ENCODE data around the gene WWOX.

WWOX gene

DNA sequence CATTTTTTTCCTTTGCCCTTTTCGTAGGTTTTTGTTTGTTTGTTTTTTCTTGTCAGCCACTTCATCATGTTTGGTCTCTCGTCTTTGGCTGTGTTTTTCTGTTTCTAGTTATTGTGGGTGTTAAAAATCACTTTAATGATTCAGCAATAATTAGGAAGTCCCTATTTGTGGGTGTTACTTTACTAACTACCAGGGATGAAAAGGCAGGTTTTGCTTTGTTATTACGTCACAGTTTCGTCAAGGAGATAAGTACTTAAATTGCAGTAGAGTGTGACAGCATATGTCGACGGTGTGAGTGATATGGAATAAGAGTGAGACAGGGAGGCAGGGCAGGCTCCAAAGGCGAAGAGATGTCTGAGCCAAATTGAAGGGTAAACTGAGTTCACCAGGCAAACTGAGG, 479.6 kb downstream of the WWOX start:
- H2AK5ac ChIP-seq (ENCODE audit: low read length): no peak overlapping the region
- no peak overlapping the region for H2BK15ac ChIP-seq (replicated peaks; ENCODE audit: low read depth)
- no peak overlapping the region for H3K9ac ChIP-seq (ENCODE audit: low read length)
- no peak overlapping the region for H4K5ac ChIP-seq (ENCODE audit: low read length)
- no peak overlapping the region for H3K23ac ChIP-seq (ENCODE audit: low read length)
- H3K79me2 ChIP-seq (ENCODE audit: control insufficient read depth, insufficient read depth, low read length): no peaks in the 10 kb centered on the region
- no peak overlapping the region for H3K56ac ChIP-seq (ENCODE audit: low read length)
- no peak overlapping the region for H3K18ac ChIP-seq (ENCODE audit: low read length)
- H2BK5ac ChIP-seq (ENCODE audit: low read length): no peak overlapping the region
- no peak overlapping the region for H3K4me3 ChIP-seq (ENCODE audit: low read length)
- no CpG with 5 or more reads among the region's 7 CpGs for WGBS (ENCODE audit: extremely low coverage, insufficient coverage, low lambda C conversion rate)
- no peak overlapping the region for H2BK120ac ChIP-seq (ENCODE audit: low read depth, low read length)
- no peaks in the 10 kb centered on the region for H3K36me3 ChIP-seq (ENCODE audit: control insufficient read depth, insufficient read depth, low read length)
- H3K4me1 ChIP-seq (ENCODE audit: control insufficient read depth, low read depth, low read length): peaks cover 2% of the 10 kb centered on the region
- no peaks in the 10 kb centered on the region for H3K79me1 ChIP-seq (ENCODE audit: low read length)
- no peaks in the 10 kb centered on the region for H3K27me3 ChIP-seq (ENCODE audit: insufficient read depth, low read length, poor library complexity)
- DNase-seq: no peak
- H4K8ac ChIP-seq (ENCODE audit: low read depth, low read length): no peak overlapping the region
- no peak overlapping the region for H3K27ac ChIP-seq (ENCODE audit: low read depth, low read length)
- H3K4ac ChIP-seq (ENCODE audit: low read depth, low read length): no peak overlapping the region
- H3K4me2 ChIP-seq (ENCODE audit: low read length): no peak overlapping the region

DNA sequence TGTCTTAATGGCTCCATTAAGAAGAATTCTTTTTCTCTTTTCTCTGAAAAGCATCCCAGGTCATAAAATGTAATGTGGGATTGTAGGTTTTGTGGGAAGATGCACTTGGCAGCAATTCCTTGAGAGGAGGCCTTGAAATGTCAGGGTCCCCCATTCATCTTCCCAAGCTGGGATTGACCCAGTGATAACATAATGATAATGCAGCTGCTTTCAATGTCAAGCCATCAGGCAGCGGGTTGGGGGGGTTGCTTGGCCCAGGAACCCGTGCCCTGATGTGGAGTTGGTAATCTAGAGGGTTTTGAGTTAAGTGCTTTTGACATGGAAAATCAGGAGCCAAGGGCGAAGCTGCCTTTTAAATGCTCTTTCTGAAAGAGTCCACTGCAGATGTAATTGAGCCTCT, 484.0 kb downstream of the WWOX start:
- no peaks in the 10 kb centered on the region for H3K79me1 ChIP-seq (ENCODE audit: low read length)
- H4K8ac ChIP-seq (ENCODE audit: low read depth, low read length): no peak overlapping the region
- H3K56ac ChIP-seq (ENCODE audit: low read length): no peak overlapping the region
- H2BK15ac ChIP-seq (replicated peaks; ENCODE audit: low read depth): no peak overlapping the region
- no peak overlapping the region for H3K23ac ChIP-seq (ENCODE audit: low read length)
- no peak overlapping the region for H2BK5ac ChIP-seq (ENCODE audit: low read length)
- H3K9ac ChIP-seq (ENCODE audit: low read length): no peak overlapping the region
- DNase-seq: no peak
- H3K4ac ChIP-seq (ENCODE audit: low read depth, low read length): no peak overlapping the region
- H3K27me3 ChIP-seq (ENCODE audit: insufficient read depth, low read length, poor library complexity): no peaks in the 10 kb centered on the region
- H3K4me3 ChIP-seq (ENCODE audit: low read length): no peak overlapping the region
- no peaks in the 10 kb centered on the region for H3K79me2 ChIP-seq (ENCODE audit: control insufficient read depth, insufficient read depth, low read length)
- no peak overlapping the region for H3K4me2 ChIP-seq (ENCODE audit: low read length)
- H3K18ac ChIP-seq (ENCODE audit: low read length): no peak overlapping the region
- H3K4me1 ChIP-seq (ENCODE audit: control insufficient read depth, low read depth, low read length): peaks cover 2% of the 10 kb centered on the region
- H4K5ac ChIP-seq (ENCODE audit: low read length): no peak overlapping the region
- no peak overlapping the region for H2BK120ac ChIP-seq (ENCODE audit: low read depth, low read length)
- H3K36me3 ChIP-seq (ENCODE audit: control insufficient read depth, insufficient read depth, low read length): no peaks in the 10 kb centered on the region
- H3K27ac ChIP-seq (ENCODE audit: low read depth, low read length): no peak overlapping the region
- no CpG with 5 or more reads among the region's 3 CpGs for WGBS (ENCODE audit: extremely low coverage, insufficient coverage, low lambda C conversion rate)
- H2AK5ac ChIP-seq (ENCODE audit: low read length): no peak overlapping the region

DNA sequence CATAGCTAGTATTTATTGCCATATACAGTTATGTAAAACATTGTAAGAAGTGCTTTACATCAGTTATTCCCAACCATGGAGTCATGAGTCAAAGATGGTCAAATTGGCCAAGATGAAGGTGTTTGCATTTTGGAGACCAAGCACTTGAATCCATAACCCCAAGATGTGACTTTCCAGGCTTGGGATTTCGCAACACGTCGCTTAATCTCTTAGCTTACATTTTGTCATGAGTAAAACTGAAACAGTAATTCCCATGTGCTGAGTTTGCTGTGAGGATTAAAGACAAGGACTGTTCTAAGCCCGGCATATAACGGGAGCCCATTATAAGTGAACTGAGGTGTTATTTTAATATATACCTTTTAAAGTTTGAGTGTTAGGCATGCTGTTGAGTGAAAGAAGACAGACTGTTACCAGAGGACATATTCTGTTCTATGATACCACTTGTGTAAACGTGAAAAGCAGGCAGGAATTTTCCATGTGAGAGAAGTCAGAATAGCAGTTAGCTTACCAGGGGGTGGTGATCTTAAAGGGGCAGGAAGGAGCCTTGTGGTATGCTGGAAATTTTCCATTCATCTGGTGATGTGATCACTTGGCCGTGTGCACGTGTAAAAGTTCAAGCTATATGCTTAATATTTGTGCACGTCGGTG, 484.9 kb downstream of the WWOX start:
- WGBS (ENCODE audit: extremely low coverage, insufficient coverage, low lambda C conversion rate): no CpG with 5 or more reads among the region's 10 CpGs
- H3K9ac ChIP-seq (ENCODE audit: low read length): no peak overlapping the region
- no peak overlapping the region for H4K5ac ChIP-seq (ENCODE audit: low read length)

DNA sequence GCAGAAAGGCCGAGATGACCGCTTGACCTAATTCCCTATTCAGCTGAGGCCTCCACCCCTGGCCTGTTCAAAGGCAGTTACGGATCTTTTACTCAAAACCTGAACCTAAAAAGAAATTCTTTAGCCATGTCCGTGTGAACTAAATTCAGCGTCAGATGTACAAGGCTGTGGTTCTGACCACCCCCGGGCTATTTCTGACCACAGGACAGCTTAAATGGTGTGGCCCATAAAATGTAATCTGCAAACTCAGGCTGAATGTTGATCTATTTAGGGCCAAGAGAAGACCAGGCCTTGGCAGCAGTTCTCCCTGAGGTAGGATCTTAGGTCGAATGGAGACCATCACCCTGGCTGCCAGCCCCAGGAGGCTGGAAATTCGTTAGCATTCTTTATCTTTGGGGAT, 485.5 kb downstream of the WWOX start:
- Histone ChIP-seq H3K4me3 (ENCODE audit: low read length) (no peak overlapping the region), H2AK5ac (ENCODE audit: low read length) (no peak overlapping the region), H3K18ac (ENCODE audit: low read length) (no peak overlapping the region), H2BK120ac (ENCODE audit: low read depth, low read length) (no peak overlapping the region), H2BK15ac (replicated peaks; ENCODE audit: low read depth) (no peak overlapping the region), H3K23ac (ENCODE audit: low read length) (no peak overlapping the region), H3K27me3 (ENCODE audit: insufficient read depth, low read length, poor library complexity) (no peaks in the 10 kb centered on the region), H3K4ac (ENCODE audit: low read depth, low read length) (no peak overlapping the region), H4K5ac (ENCODE audit: low read length) (no peak overlapping the region), H4K8ac (ENCODE audit: low read depth, low read length) (no peak overlapping the region), H3K27ac (ENCODE audit: low read depth, low read length) (no peak overlapping the region), H3K4me1 (ENCODE audit: control insufficient read depth, low read depth, low read length) (peaks cover 2% of the 10 kb centered on the region), H3K9ac (ENCODE audit: low read length) (no peak overlapping the region), H3K4me2 (ENCODE audit: low read length) (no peak overlapping the region), H3K79me1 (ENCODE audit: low read length) (no peaks in the 10 kb centered on the region), H2BK5ac (ENCODE audit: low read length) (no peak overlapping the region), H3K36me3 (ENCODE audit: control insufficient read depth, insufficient read depth, low read length) (no peaks in the 10 kb centered on the region), H3K56ac (ENCODE audit: low read length) (no peak overlapping the region), H3K79me2 (ENCODE audit: control insufficient read depth, insufficient read depth, low read length) (no peaks in the 10 kb centered on the region)
- no CpG with 5 or more reads among the region's 8 CpGs for WGBS (ENCODE audit: extremely low coverage, insufficient coverage, low lambda C conversion rate)
- no peak for DNase-seq

More for the DNA sequence above, 484.9 kb downstream of the WWOX start:
- Histone ChIP-seq H3K4me1 (ENCODE audit: control insufficient read depth, low read depth, low read length) (peaks cover 2% of the 10 kb centered on the region), H2AK5ac (ENCODE audit: low read length) (no peak overlapping the region), H3K27ac (ENCODE audit: low read depth, low read length) (no peak overlapping the region), H3K4me3 (ENCODE audit: low read length) (no peak overlapping the region), H4K8ac (ENCODE audit: low read depth, low read length) (no peak overlapping the region), H3K18ac (ENCODE audit: low read length) (no peak overlapping the region), H2BK5ac (ENCODE audit: low read length) (no peak overlapping the region), H3K79me1 (ENCODE audit: low read length) (no peaks in the 10 kb centered on the region), H3K23ac (ENCODE audit: low read length) (no peak overlapping the region), H3K4ac (ENCODE audit: low read depth, low read length) (no peak overlapping the region), H3K56ac (ENCODE audit: low read length) (no peak overlapping the region), H2BK15ac (replicated peaks; ENCODE audit: low read depth) (no peak overlapping the region), H2BK120ac (ENCODE audit: low read depth, low read length) (no peak overlapping the region), H3K27me3 (ENCODE audit: insufficient read depth, low read length, poor library complexity) (no peaks in the 10 kb centered on the region), H3K4me2 (ENCODE audit: low read length) (no peak overlapping the region), H3K36me3 (ENCODE audit: control insufficient read depth, insufficient read depth, low read length) (no peaks in the 10 kb centered on the region), H3K79me2 (ENCODE audit: control insufficient read depth, insufficient read depth, low read length) (no peaks in the 10 kb centered on the region)
- DNase-seq: no peak

DNA sequence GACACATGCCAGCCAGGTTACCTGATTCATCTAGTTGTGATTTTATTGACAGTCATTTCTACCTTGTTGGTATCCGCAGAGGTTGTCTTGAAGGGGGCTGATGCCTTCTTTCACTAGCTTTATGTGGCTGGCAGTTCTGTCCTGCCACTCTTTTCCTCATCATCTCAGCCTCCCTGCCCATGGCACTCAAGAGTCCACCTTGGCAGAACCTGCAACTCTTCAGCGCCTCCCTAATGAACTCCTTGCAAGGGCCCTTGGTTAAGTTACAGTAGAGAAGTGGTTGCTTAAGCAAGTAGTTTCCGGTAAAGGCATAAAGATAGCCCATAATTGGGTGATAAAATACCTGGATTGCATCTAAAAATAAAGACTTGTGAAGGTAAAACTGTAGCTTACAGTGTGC, 489.9 kb downstream of the WWOX start:
- no peak for DNase-seq
- Histone ChIP-seq H4K5ac (ENCODE audit: low read length) (no peak overlapping the region), H2BK5ac (ENCODE audit: low read length) (no peak overlapping the region), H3K4me2 (ENCODE audit: low read length) (no peak overlapping the region), H3K56ac (ENCODE audit: low read length) (no peak overlapping the region), H3K4me3 (ENCODE audit: low read length) (no peak overlapping the region), H3K4ac (ENCODE audit: low read depth, low read length) (no peak overlapping the region), H3K79me2 (ENCODE audit: control insufficient read depth, insufficient read depth, low read length) (no peaks in the 10 kb centered on the region), H4K8ac (ENCODE audit: low read depth, low read length) (no peak overlapping the region), H3K9ac (ENCODE audit: low read length) (no peak overlapping the region), H3K18ac (ENCODE audit: low read length) (no peak overlapping the region), H3K36me3 (ENCODE audit: control insufficient read depth, insufficient read depth, low read length) (no peaks in the 10 kb centered on the region), H3K27me3 (ENCODE audit: insufficient read depth, low read length, poor library complexity) (no peaks in the 10 kb centered on the region), H2BK120ac (ENCODE audit: low read depth, low read length) (no peak overlapping the region), H3K23ac (ENCODE audit: low read length) (no peak overlapping the region), H3K27ac (ENCODE audit: low read depth, low read length) (no peak overlapping the region), H3K4me1 (ENCODE audit: control insufficient read depth, low read depth, low read length) (no peaks in the 10 kb centered on the region), H2BK15ac (replicated peaks; ENCODE audit: low read depth) (no peak overlapping the region), H3K79me1 (ENCODE audit: low read length) (no peaks in the 10 kb centered on the region), H2AK5ac (ENCODE audit: low read length) (no peak overlapping the region)
- no CpG with 5 or more reads among the region's 3 CpGs for WGBS (ENCODE audit: extremely low coverage, insufficient coverage, low lambda C conversion rate)

DNA sequence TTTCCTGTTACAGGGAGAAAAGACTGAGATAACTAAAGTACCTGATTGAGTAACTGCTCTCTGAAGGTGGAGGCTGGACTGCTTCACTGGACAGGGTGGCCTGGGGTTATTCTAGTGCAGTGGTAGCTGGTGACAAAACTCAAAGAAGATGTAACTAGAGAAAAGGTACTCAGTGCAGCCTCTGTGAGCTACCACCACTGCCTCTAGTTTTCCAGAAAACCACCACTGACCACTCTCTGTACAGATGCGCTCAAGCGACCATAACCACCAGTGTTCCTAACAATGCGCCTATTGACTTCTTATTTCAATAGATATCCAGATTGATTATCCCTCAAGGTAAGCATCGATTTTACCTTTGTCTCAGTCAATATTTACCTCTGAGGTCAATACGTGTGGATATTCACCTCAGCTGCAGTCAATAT, 492.2 kb downstream of the WWOX start:
- Histone ChIP-seq H3K27me3 (ENCODE audit: insufficient read depth, low read length, poor library complexity) (no peaks in the 10 kb centered on the region), H3K56ac (ENCODE audit: low read length) (no peak overlapping the region), H4K5ac (ENCODE audit: low read length) (no peak overlapping the region), H3K4me2 (ENCODE audit: low read length) (no peak overlapping the region), H3K36me3 (ENCODE audit: control insufficient read depth, insufficient read depth, low read length) (no peaks in the 10 kb centered on the region), H3K9ac (ENCODE audit: low read length) (no peak overlapping the region), H3K4me3 (ENCODE audit: low read length) (no peak overlapping the region), H2BK15ac (replicated peaks; ENCODE audit: low read depth) (no peak overlapping the region), H2BK5ac (ENCODE audit: low read length) (no peak overlapping the region), H3K27ac (ENCODE audit: low read depth, low read length) (no peak overlapping the region), H2BK120ac (ENCODE audit: low read depth, low read length) (no peak overlapping the region), H3K18ac (ENCODE audit: low read length) (no peak overlapping the region), H3K4ac (ENCODE audit: low read depth, low read length) (no peak overlapping the region), H2AK5ac (ENCODE audit: low read length) (no peak overlapping the region), H3K79me2 (ENCODE audit: control insufficient read depth, insufficient read depth, low read length) (no peaks in the 10 kb centered on the region), H3K23ac (ENCODE audit: low read length) (no peak overlapping the region), H4K8ac (ENCODE audit: low read depth, low read length) (no peak overlapping the region), H3K4me1 (ENCODE audit: control insufficient read depth, low read depth, low read length) (no peaks in the 10 kb centered on the region), H3K79me1 (ENCODE audit: low read length) (no peaks in the 10 kb centered on the region)
- no CpG with 5 or more reads among the region's 5 CpGs for WGBS (ENCODE audit: extremely low coverage, insufficient coverage, low lambda C conversion rate)
- DNase-seq: no peak

Data from mesendoderm (in vitro differentiated cells).